ENCODE data around the gene NBAS. TPM values are rescaled to one million over a fixed set of nuclear protein-coding genes. Genes with fewer than 3 reads are reported as not detected.

The NBAS gene
- total and polyA plus RNA-seq, 2 donors (not counting 3 experiments of a cell fraction or from before 2014, with no cell fraction given), result 29.4 to 43.0 TPM

DNA sequence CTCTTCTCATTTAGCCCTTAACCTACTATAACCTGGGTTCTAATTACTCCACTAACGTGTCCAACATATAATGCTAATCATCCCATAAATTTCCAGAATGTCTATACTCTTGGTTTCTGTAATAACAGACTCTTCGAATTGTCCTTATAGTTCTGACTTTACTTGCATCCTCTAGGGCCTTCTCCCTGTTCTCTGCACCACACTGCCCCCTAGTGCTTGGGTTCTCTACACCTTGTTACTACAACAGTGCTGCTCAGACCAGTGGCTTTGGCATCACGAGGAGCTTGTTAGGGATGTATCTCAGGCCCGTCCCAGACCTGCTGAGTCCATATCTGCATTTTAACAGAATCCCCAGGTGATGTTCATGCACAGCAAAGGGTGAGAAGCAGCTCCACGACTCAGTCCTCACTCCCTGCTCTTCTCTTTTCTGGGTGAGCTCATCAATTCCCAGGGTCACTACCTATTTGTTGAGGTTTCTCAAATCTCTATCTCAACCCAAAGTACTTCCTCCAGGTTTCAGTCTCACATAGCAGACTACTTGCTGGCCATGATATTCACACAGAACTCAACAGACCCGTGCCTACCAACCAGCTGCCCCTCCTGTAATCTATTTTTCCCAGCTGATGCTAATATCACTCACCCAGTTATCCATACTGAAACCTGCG, 16.1 kb upstream of the NBAS start:
- BruUV-seq (replicated peaks), result no TSS peak
- intact Hi-C loops (cut with micrococcal nuclease), result loop anchor here (1.0 to 10.0 kb wide), 5 partner anchors 14 to 1382 kb away; partner anchors contain the start of gene DDX1

DNA sequence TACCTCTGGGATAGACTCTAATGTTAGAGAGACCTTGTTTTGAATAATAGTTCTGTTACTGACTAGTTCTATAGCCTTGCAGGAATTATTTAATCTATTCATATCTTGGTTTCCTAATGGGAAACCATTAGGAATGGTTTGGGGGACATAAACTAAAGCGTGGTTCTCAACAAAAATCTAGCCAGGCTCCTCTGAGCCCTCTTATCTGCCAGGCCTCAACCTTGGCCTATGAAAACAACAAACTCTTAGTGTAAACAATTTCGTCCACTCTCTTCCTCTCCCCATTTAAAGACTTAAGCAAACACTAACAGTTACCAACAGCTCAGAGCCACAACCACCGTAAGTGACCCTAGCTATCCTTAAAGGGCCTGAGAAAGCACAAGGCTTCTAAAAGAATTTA, 10.6 kb upstream of the NBAS start:
- no peak overlapping the region for H3K4me3 ChIP-seq (replicated peaks in 1 of 3; ENCODE audit: insufficient read depth in 1 of 3, low read depth in 1 of 3, low read length in 3 of 3)
- no peak overlapping the region for H2AFZ ChIP-seq (ENCODE audit: low read depth, low read length)
- no TSS peak for BruUV-seq (replicated peaks)
- no peak for DNase-seq (ENCODE audit: low read depth, low spot score)
- POLR2A ChIA-PET, result no interaction called here
- intact Hi-C loops (cut with micrococcal nuclease), result loop anchor here (10.0 kb wide), 1 partner anchor 1377 kb away; no protein-coding TSS in a partner anchor
- no peak for FAIRE-seq
- H3K79me2 ChIP-seq (ENCODE audit: control insufficient read depth, insufficient read depth, low read length), result no peaks in the 10 kb centered on the region
- no peaks in the 10 kb centered on the region for H3K9me1 ChIP-seq (replicated peaks; ENCODE audit: control insufficient read depth, extremely low read depth, insufficient read depth, low read length)
- CTCF ChIA-PET, result interaction anchor here (1.2 kb wide), 1 partner anchor 10 kb away, joined by 5 read pairs; no protein-coding TSS in a partner anchor
- H3K9me3 ChIP-seq (replicated peaks; ENCODE audit: control insufficient read depth, insufficient read depth, low read length), result no peaks in the 10 kb centered on the region
- H3K4me2 ChIP-seq (ENCODE audit: insufficient read depth, low read length), result no peak overlapping the region
- dilution Hi-C loops (cut with MboI; ENCODE audit: extremely low pct_ligation_motif_present, low sequenced_read_pairs), result no loop called here
- no peaks in the 10 kb centered on the region for H3K4me1 ChIP-seq (ENCODE audit: control insufficient read depth, extremely low read depth, insufficient read depth, low read length)
- no peaks in the 10 kb centered on the region for H4K20me1 ChIP-seq (replicated peaks; ENCODE audit: control insufficient read depth, extremely low read depth, insufficient read depth, low read length)
- H3K27me3 ChIP-seq (ENCODE audit: control insufficient read depth in 2 of 2, insufficient read depth in 2 of 2, low read length in 2 of 2), result no peaks in the 10 kb centered on the region
- TF ChIP-seq GATA2 (IDR thresholded peaks at IDR 0.05; ENCODE audit: insufficient read depth, insufficient read length, low read depth, low read length) (no peak), POLR2A (IDR thresholded peaks at IDR 0.05; ENCODE audit: low read depth, low read length) (no peak), EZH2 (IDR thresholded peaks at IDR 0.05; ENCODE audit: borderline replicate concordance, low read depth, low read length, severe bottlenecking) (no peak), MYC (IDR thresholded peaks at IDR 0.05; ENCODE audit: low read depth, low read length) (no peak), POLR2AphosphoS5 (IDR thresholded peaks at IDR 0.05; ENCODE audit: insufficient read depth, low read depth, low read length) (no peak), FOS (IDR thresholded peaks at IDR 0.05; ENCODE audit: borderline replicate concordance, insufficient read depth, low read length) (no peak), JUN (IDR thresholded peaks at IDR 0.05; ENCODE audit: borderline replicate concordance, insufficient read depth, insufficient read length, low read depth) (no peak)
- TF ChIP-seq, protein P1, sequence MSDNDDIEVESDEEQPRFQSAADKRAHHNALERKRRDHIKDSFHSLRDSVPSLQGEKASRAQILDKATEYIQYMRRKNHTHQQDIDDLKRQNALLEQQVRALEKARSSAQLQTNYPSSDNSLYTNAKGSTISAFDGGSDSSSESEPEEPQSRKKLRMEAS (IDR thresholded peaks at IDR 0.05; ENCODE audit: insufficient read depth, insufficient read length), result no peak
- TF ChIP-seq, protein P2, sequence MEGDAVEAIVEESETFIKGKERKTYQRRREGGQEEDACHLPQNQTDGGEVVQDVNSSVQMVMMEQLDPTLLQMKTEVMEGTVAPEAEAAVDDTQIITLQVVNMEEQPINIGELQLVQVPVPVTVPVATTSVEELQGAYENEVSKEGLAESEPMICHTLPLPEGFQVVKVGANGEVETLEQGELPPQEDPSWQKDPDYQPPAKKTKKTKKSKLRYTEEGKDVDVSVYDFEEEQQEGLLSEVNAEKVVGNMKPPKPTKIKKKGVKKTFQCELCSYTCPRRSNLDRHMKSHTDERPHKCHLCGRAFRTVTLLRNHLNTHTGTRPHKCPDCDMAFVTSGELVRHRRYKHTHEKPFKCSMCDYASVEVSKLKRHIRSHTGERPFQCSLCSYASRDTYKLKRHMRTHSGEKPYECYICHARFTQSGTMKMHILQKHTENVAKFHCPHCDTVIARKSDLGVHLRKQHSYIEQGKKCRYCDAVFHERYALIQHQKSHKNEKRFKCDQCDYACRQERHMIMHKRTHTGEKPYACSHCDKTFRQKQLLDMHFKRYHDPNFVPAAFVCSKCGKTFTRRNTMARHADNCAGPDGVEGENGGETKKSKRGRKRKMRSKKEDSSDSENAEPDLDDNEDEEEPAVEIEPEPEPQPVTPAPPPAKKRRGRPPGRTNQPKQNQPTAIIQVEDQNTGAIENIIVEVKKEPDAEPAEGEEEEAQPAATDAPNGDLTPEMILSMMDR (IDR thresholded peaks at IDR 0.05; ENCODE audit: extremely low read depth in 1 of 2, insufficient read depth in 1 of 2, low read depth in 1 of 2, low read length in 2 of 2), result no peak
- no peak overlapping the region for H3K9ac ChIP-seq (replicated peaks; ENCODE audit: extremely low read depth, insufficient read depth, low read length)
- no peaks in the 10 kb centered on the region for H3K36me3 ChIP-seq (ENCODE audit: control insufficient read depth in 2 of 2, extremely low read depth in 1 of 2, insufficient read depth in 2 of 2, low read length in 2 of 2)
- no peak overlapping the region for H3K27ac ChIP-seq (ENCODE audit: insufficient read depth, low read depth, low read length)

More for the DNA sequence above, 16.1 kb upstream of the NBAS start:
- no peak overlapping the region for H3K4me3 ChIP-seq (replicated peaks in 1 of 3; ENCODE audit: insufficient read depth in 1 of 3, low read depth in 1 of 3, low read length in 3 of 3)
- H3K9me1 ChIP-seq (replicated peaks; ENCODE audit: control insufficient read depth, extremely low read depth, insufficient read depth, low read length), result no peaks in the 10 kb centered on the region
- no peaks in the 10 kb centered on the region for H3K9me3 ChIP-seq (replicated peaks; ENCODE audit: control insufficient read depth, insufficient read depth, low read length)
- TF ChIP-seq, protein P2 (IDR thresholded peaks at IDR 0.05; ENCODE audit: extremely low read depth in 1 of 2, insufficient read depth in 1 of 2, low read depth in 1 of 2, low read length in 2 of 2), result peak; percentile 76 to 82
- TF ChIP-seq POLR2A (IDR thresholded peaks at IDR 0.05; ENCODE audit: low read depth, low read length), result no peak
- DNase-seq (ENCODE audit: low read depth, low spot score), result peak; percentile 88
- ChIA-PET POLR2A (interaction anchor here (1.1 kb wide), 1 partner anchor 16 kb away, joined by 3 read pairs; the partner anchor contains the start of gene NBAS), CTCF (interaction anchor here (0.5 to 5.0 kb wide), 51 partner anchors 9 to 1813 kb away, joined by 3 to 87 read pairs (median 3); partner anchors contain the start of gene NBAS)
- no peaks in the 10 kb centered on the region for H3K36me3 ChIP-seq (ENCODE audit: control insufficient read depth in 2 of 2, extremely low read depth in 1 of 2, insufficient read depth in 2 of 2, low read length in 2 of 2)
- no peaks in the 10 kb centered on the region for H3K27me3 ChIP-seq (ENCODE audit: control insufficient read depth in 2 of 2, insufficient read depth in 2 of 2, low read length in 2 of 2)
- peaks cover 21% of the 10 kb centered on the region for H3K4me1 ChIP-seq (ENCODE audit: control insufficient read depth, extremely low read depth, insufficient read depth, low read length)
- no peak overlapping the region for H3K27ac ChIP-seq (ENCODE audit: insufficient read depth, low read depth, low read length)
- FAIRE-seq, result peak; percentile 91
- H2AFZ ChIP-seq (ENCODE audit: low read depth, low read length), result no peak overlapping the region
- dilution Hi-C loops (cut with MboI; ENCODE audit: extremely low pct_ligation_motif_present, low sequenced_read_pairs), result no loop called here
- H3K9ac ChIP-seq (replicated peaks; ENCODE audit: extremely low read depth, insufficient read depth, low read length), result no peak overlapping the region
- H3K4me2 ChIP-seq (ENCODE audit: insufficient read depth, low read length), result no peak overlapping the region
- H4K20me1 ChIP-seq (replicated peaks; ENCODE audit: control insufficient read depth, extremely low read depth, insufficient read depth, low read length), result no peaks in the 10 kb centered on the region
- no peaks in the 10 kb centered on the region for H3K79me2 ChIP-seq (ENCODE audit: control insufficient read depth, insufficient read depth, low read length)

All from endothelial cell of umbilical vein (primary cell).